Central memory CD8-positive, alpha-beta T cell (primary cell): Measurements from ENCODE around the gene GLS.
A peak's percentile ranks its signal among the peaks of the same experiment; 100 is the strongest.
"Not testable (repeated sequence)": the region's sequence is repeated elsewhere in the genome, so short reads cannot be mapped to it uniquely, and the experiment has no call there.

ENCODE experiments used
- ATAC-seq: fragments of 150-1000 bp; cut with Tn5 transposase; replicated peaks from 2 replicates; pipeline ENCODE4 v1.10.0; 2022; ENCODE audit warnings: mild to moderate bottlenecking, moderate FRiP score, moderate number of reproducible peaks; ENCODE audit not compliant: poor library complexity, severe bottlenecking; ENCODE audit errors: extremely low read depth
- DNase-seq, 2 donors: peaks; one replicate each; pipeline ENCODE4 v3.0.0; 2021; ENCODE audit warnings: low spot score in 2 of 2
- H3K27ac Mint-ChIP-seq: one replicate; pipeline ENCODE4 v1.8.0; 2022; ENCODE audit warnings: low read depth, mild to moderate bottlenecking, moderate library complexity, mixed read lengths
- H3K27me3 Mint-ChIP-seq: one replicate; pipeline ENCODE4 v1.8.0; 2022; ENCODE audit warnings: mixed read lengths
- H3K36me3 Mint-ChIP-seq: one replicate; pipeline ENCODE4 v1.8.0; 2022; ENCODE audit warnings: mild to moderate bottlenecking, moderate library complexity, mixed read lengths; ENCODE audit not compliant: insufficient read depth
- H3K4me1 Mint-ChIP-seq: one replicate; pipeline ENCODE4 v1.8.0; 2022; ENCODE audit warnings: mixed read lengths
- H3K4me3 Mint-ChIP-seq: one replicate; pipeline ENCODE4 v1.8.0; 2022; ENCODE audit warnings: mild to moderate bottlenecking, moderate library complexity, mixed read lengths
- H3K9me3 Mint-ChIP-seq: one replicate; pipeline ENCODE4 v1.8.0; 2022; ENCODE audit warnings: mixed read lengths

The GLS gene

DNA sequence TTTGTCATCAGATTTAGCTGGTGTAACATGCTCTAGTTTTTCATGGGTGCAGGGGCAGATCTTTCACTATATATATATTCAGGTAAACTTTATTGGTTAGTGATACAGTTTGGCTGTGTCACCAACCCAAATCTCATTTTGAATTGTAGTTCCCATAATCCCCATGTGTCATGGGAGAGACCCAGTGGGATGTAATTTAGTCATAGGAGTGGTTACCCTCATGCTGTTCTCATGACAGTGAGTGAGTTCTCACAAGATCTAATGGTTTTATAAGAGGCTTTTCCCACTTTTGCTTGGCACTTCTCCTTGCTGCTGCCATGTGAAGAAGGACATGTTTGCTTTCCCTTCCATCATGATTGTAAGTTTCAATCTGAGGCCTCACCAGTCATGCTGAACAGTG, 18.5 kb upstream of the GLS start:
- DNase-seq, H3K4me3 Mint-ChIP-seq, H3K9me3 Mint-ChIP-seq, H3K27ac Mint-ChIP-seq, H3K27me3 Mint-ChIP-seq, ATAC-seq, H3K36me3 Mint-ChIP-seq: not testable (repeated sequence)
- H3K4me1 Mint-ChIP-seq: peaks cover 21% of the 10 kb centered on the region

DNA sequence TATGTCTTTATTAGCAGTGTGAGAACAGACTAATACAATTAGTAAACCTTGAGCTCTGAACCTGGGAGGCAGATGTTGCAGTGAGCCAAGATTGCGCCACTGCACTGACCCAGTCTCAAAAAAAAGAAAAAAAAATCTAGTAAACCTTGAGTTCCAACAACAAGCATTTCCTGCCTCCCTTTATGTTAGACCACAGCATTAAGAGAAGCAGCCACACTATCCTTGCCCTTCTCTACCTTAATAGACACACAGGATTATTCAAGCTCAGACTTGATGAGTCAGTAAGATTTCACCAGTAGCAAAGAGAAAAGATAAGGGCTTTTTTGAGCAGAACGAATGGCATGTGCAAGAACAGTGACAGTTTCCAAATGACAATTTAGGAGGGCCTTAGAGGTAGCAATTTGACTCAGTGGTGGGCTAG, 18.0 kb upstream of the GLS start:
- peaks cover 2% of the 10 kb centered on the region for H3K36me3 Mint-ChIP-seq
- no peaks in the 10 kb centered on the region for H3K27me3 Mint-ChIP-seq
- no peak overlapping the region for H3K27ac Mint-ChIP-seq
- DNase-seq: no peak
- peaks cover 21% of the 10 kb centered on the region for H3K4me1 Mint-ChIP-seq
- H3K9me3 Mint-ChIP-seq: no peaks in the 10 kb centered on the region
- ATAC-seq: no peak
- H3K4me3 Mint-ChIP-seq: no peak overlapping the region

DNA sequence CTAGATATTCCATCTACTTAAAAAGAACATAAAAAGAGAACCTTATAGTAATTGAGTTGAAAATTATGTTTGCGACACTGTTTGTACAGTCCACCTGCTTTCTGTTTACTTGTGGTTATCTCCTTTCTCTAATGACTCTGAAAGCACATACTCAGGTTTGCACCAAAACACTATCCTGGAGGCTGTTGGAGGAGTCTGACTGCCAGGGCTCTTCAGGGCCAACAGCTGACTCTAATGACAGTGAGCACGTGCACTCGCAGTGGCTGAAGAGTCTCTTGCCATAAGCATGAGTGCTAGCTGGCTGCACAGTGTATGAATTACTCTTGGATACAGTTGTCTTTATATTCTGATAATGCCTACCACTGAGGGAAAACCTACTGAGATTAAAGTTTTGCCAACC, 16.7 kb upstream of the GLS start:
- Mint-ChIP-seq H3K4me1 (peaks cover 21% of the 10 kb centered on the region), H3K27ac (no peak overlapping the region), H3K27me3 (no peaks in the 10 kb centered on the region), H3K9me3 (no peaks in the 10 kb centered on the region), H3K4me3 (no peak overlapping the region), H3K36me3 (peaks cover 2% of the 10 kb centered on the region)
- ATAC-seq: no peak
- no peak for DNase-seq

DNA sequence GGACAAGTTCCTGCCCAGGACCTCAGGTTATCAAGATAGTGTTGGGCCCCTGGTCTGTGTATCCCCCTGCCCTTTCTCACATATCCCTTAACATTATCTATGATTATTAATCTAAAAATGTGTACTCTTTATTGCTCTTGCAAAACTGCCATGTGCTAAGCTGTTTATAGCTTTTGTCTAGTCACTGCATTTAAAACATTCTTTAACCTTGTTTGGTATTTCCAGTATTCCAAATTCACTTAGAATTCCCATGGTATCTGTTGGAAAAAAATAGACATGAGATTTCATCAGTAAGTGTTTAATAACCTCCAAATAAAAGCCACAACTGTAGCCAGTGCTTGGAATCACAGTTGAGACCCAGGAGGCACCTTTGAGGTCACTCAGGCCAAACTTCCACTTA, 16.2 kb upstream of the GLS start:
- Mint-ChIP-seq H3K4me3 (no peak overlapping the region), H3K27me3 (no peaks in the 10 kb centered on the region), H3K9me3 (no peaks in the 10 kb centered on the region), H3K36me3 (peaks cover 2% of the 10 kb centered on the region), H3K4me1 (peaks cover 21% of the 10 kb centered on the region), H3K27ac (no peak overlapping the region)
- ATAC-seq (no peak), DNase-seq (no peak)

DNA sequence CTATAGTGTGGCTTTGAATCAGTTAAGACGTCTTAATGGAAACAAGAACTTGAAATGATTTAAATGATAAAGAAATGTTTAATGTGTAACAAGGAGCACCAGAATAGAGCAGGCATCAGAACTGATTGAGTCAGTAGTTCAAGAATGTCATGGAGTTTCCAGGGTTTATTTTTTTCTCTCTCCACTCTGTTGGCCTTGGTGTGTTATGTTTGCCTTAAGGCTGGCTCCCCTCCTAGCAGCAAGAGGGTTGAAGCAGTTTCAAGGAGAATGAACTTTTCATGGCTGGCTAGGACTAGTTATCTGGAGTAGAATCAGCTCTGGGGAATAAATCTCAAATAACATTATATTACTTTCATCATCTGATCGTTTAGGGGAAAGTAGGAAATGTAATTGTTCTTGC, 13.4 kb upstream of the GLS start:
- Mint-ChIP-seq H3K4me3 (no peak overlapping the region), H3K36me3 (peaks cover 2% of the 10 kb centered on the region), H3K9me3 (no peaks in the 10 kb centered on the region), H3K27ac (no peak overlapping the region), H3K27me3 (no peaks in the 10 kb centered on the region), H3K4me1 (peaks cover 20% of the 10 kb centered on the region)
- no peak for ATAC-seq
- no peak for DNase-seq

DNA sequence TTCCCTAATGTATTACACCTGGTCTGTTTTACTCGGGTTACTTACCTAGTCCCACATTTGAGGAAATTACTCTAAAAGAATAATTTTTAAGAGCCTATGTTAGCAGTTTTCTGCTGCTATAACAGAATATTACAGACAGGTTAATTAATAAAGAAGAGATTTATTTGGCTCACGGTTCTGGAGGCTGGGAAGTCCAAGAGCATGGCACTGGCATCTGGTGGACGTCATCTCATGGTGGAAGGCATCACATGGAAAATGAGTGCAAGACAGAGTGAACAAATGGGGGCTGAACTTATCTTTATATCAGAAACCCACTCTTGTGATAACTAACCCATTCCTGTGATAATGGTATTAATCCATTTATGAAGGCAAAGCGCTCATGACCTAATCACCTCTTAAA, 12.8 kb upstream of the GLS start:
- ATAC-seq (no peak), DNase-seq (no peak)
- Mint-ChIP-seq H3K4me1 (peaks cover 13% of the 10 kb centered on the region), H3K27ac (no peak overlapping the region), H3K36me3 (peaks cover 2% of the 10 kb centered on the region), H3K9me3 (no peaks in the 10 kb centered on the region), H3K27me3 (no peaks in the 10 kb centered on the region), H3K4me3 (no peak overlapping the region)

DNA sequence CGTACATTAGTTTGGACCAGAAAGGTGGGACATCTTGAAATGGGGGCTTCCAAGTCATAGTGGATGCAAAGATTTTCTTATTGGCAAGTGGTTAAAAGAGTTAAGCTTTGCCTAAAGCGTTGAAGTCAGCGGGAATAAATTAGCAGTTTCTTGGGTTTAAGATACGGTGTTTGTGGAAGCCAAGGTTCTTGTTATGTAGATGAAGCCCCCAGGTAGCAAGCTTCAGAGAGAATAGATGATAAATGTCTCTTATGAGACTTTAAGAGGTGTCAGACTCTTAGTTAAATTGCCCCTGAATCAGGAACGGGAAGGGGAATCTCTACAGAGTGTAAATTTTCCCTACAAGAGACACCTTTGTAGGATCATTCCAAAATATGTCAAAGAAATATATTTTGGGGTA, 10.9 kb upstream of the GLS start:
- no peak for DNase-seq
- Mint-ChIP-seq H3K9me3 (no peaks in the 10 kb centered on the region), H3K36me3 (peaks cover 2% of the 10 kb centered on the region), H3K27ac (no peak overlapping the region), H3K4me3 (no peak overlapping the region), H3K27me3 (no peaks in the 10 kb centered on the region), H3K4me1 (no peaks in the 10 kb centered on the region)
- no peak for ATAC-seq

DNA sequence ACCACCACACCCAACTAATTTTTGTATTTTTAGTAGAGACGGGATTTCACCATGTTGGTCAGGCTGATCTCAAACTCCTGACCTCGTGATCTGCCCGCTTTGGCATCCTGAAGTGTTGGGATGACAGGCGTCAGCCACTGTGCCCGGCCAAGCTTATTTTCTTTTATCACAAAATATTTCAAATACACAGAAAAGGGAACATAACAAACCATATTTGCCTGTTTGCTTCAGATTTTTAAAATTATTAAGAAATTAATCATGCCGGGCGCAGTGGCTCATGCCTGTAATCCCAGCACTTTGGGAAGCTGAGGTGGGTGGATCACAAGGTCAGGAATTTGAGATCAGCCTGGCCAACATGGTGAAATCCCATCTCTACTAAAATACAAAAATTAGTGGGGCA, 7.2 kb upstream of the GLS start:
- H3K9me3 Mint-ChIP-seq, H3K4me3 Mint-ChIP-seq, H3K4me1 Mint-ChIP-seq, H3K27ac Mint-ChIP-seq, H3K36me3 Mint-ChIP-seq, H3K27me3 Mint-ChIP-seq, DNase-seq, ATAC-seq: not testable (repeated sequence)

DNA sequence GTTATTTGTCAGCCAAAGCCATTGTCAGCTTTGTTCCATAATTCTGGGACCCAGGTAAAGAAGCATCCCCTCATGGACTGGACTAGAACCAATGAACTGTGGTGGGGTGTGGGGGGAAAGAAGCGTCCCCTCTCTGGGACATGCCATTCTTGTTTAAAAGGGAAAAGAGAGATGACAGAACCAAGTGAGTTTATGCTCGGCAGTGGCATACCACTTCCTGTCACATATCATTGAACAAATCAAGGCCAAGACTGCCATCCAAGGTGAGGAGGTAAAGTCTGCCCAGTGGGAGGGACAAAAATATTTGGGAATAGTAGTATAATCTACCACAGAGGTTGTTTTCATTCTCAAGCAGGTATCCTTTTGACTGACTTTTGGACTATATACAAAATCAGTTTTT, 4.7 kb upstream of the GLS start:
- Mint-ChIP-seq H3K27ac (peak overlapping the region; percentile 44), H3K27me3 (no peaks in the 10 kb centered on the region), H3K4me1 (peaks cover 9% of the 10 kb centered on the region), H3K9me3 (no peaks in the 10 kb centered on the region), H3K36me3 (peaks cover 8% of the 10 kb centered on the region), H3K4me3 (no peak overlapping the region)
- no peak for ATAC-seq
- no peak for DNase-seq

DNA sequence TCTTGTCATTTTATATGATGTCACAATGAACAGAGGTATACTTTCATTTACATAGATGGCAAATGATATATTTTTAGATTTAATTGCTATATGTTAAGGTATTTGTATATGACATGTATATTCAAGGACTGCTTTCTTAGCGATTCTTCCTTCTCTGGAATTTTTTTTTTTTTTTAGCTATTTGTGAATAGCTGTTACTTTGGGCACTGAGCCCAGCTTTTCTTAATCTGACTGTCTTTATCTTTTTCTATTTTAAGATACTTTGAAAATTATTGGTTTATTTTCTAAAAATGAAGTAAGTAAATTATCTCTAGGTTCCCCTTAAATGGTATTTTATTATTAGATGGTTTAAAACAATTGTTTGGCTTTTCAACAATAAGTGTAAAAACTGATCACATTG, 4.0 kb upstream of the GLS start:
- no peak overlapping the region for H3K4me3 Mint-ChIP-seq
- peaks cover 12% of the 10 kb centered on the region for H3K36me3 Mint-ChIP-seq
- H3K4me1 Mint-ChIP-seq: peaks cover 9% of the 10 kb centered on the region
- no peaks in the 10 kb centered on the region for H3K9me3 Mint-ChIP-seq
- ATAC-seq: no peak
- no peak overlapping the region for H3K27ac Mint-ChIP-seq
- H3K27me3 Mint-ChIP-seq: no peaks in the 10 kb centered on the region
- DNase-seq: no peak

DNA sequence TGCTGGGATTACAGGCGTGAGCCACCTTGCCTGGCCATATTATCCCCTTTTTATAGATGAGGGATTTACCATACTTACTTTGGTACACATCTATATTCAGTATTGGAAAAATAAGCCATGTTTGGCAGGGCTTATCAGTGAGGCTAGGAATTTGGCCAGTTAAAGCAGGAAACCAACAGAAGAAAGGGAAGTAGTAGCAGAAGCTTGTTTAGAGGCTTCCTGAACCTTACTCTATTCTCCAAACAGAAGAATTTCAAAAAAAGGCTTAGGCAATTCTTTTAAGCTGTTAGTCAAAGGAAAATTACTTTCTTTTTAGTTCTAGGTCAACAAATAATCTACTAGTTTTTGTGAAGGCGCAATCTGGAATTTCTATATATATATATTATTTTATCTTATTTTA, 3.2 kb upstream of the GLS start:
- Mint-ChIP-seq H3K27me3 (no peaks in the 10 kb centered on the region), H3K4me3 (no peak overlapping the region), H3K36me3 (peaks cover 17% of the 10 kb centered on the region), H3K27ac (no peak overlapping the region), H3K4me1 (peaks cover 9% of the 10 kb centered on the region), H3K9me3 (no peaks in the 10 kb centered on the region)
- DNase-seq (no peak), ATAC-seq (no peak)

DNA sequence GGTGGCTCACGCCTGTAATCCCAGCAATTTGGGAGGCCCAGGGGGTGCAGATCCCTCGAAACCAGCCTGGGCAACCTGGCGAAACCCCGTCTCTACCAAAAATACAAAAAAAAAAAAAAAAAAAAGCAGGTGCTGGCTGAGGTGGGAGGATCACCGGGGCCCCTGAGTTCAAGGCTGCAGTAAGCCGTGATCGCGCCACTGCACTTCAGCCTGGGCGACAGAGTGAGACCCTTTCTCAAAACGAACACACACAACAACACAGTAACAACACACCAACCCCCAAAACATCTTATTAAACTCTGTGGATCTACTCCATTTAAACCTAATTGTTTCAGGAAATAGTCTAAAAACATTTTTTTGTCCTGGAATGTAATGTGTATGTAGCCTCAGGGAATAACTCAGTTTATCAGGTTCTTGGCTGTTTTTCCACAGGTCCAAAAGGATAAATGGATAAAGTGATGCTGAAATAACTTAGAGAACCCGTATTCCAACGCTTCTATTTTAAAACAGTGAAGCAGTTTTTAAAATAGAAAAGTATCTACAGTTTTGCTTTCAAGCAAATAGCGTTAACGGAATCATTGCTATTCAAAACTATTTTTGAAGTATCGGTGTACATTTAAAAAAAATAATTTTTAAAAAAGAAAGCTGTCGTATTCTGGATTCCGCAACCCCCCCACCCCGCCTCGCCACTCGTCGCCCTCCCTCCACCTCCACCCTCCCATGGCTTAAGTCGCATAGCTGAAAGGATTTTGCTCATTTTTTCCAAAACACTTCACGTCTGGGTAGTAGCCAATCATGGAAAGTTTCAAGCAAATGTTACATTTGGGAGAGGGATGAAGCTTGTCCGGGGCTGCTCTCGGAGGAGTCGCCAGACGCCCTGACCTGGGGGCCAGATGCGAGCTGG, 895 bp upstream of the GLS start:
- Mint-ChIP-seq H3K36me3 (peaks cover 26% of the 10 kb centered on the region), H3K4me3 (peak overlapping the region; percentile 91), H3K4me1 (peaks cover 26% of the 10 kb centered on the region), H3K9me3 (no peaks in the 10 kb centered on the region), H3K27ac (peak overlapping the region; percentile 95), H3K27me3 (no peaks in the 10 kb centered on the region)
- DNase-seq (no peak), ATAC-seq (no peak)

DNA sequence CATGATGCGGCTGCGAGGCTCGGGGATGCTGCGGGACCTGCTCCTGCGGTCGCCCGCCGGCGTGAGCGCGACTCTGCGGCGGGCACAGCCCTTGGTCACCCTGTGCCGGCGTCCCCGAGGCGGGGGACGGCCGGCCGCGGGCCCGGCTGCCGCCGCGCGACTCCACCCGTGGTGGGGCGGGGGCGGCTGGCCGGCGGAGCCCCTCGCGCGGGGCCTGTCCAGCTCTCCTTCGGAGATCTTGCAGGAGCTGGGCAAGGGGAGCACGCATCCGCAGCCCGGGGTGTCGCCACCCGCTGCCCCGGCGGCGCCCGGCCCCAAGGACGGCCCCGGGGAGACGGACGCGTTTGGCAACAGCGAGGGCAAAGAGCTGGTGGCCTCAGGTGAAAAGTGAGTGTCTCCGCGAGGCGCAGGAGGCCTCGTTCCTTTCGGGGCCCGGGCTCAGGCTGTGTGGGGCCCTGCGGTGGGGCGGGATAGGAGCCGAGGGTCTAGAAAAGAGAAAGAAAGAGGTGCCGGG, 520 bp downstream of the GLS start:
- H3K27ac Mint-ChIP-seq: peak overlapping the region; percentile 95
- peaks cover 26% of the 10 kb centered on the region for H3K4me1 Mint-ChIP-seq
- ATAC-seq (no peak), DNase-seq (no peak)
- H3K9me3 Mint-ChIP-seq: no peaks in the 10 kb centered on the region
- peaks cover 31% of the 10 kb centered on the region for H3K36me3 Mint-ChIP-seq
- peak overlapping the region; percentile 91 for H3K4me3 Mint-ChIP-seq
- no peaks in the 10 kb centered on the region for H3K27me3 Mint-ChIP-seq
